IPS-NIHi11 (cell line): ENCODE results near the gene SLC44A1.

Source experiments
- DNase-seq: peaks from one replicate; pipeline ENCODE4 v3.0.0; 2012; ENCODE audit warnings: mixed read lengths, low spot score

SLC44A1 gene

GRCh38 chr9:105273731-105274130 lies 29.3 kb downstream of the SLC44A1 start:
- DNase-seq = no peak

DNA sequence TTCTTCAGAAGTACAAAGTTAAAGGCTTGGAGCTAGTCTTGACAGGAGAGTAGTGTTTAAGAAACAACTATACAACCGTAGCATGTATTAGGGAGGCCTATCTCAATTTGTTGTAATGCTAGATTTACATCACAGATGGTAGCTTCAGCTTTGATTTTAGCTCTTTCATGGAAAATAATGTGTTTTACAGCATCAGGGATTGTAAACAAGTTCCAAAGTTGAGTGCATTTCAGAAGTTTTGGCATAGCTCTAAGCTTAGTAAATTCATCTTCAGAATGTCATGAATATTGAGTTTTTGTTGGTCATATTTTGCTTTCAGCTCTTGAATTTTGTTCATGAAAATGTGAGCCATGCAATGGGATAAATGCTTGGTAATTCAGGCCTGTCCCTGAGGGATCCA lies 30.7 kb downstream of the SLC44A1 start:
- no peak for DNase-seq

DNA sequence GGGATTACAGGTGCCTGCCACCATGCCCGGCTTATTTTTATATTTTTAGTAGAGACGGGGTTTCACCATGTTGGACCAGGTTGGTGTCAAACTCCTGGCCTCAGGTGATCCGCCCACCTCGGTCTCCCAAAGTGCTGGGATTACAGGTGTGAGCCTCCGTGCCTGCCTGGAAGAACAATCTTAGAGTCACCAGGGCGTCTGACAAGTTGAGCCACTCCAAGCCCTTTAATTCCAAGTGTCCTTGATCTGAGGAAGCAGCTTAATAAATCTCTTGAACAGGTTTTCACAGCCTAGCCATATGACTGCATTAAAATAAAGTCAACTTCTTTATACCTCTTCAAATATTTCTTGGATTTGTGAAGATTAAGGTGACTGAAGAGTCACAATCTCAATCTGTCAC lies 31.5 kb downstream of the SLC44A1 start:
- no peak for DNase-seq

GRCh38 chr9:105278751-105279150 lies 34.3 kb downstream of the SLC44A1 start:
- DNase-seq = no peak

- DNase-seq = no peak
These were observed 36.2 kb downstream of the SLC44A1 start for GRCh38 chr9:105280691-105281090.

- DNase-seq = no peak
These were observed 36.8 kb downstream of the SLC44A1 start for GRCh38 chr9:105281272-105281671.

DNA sequence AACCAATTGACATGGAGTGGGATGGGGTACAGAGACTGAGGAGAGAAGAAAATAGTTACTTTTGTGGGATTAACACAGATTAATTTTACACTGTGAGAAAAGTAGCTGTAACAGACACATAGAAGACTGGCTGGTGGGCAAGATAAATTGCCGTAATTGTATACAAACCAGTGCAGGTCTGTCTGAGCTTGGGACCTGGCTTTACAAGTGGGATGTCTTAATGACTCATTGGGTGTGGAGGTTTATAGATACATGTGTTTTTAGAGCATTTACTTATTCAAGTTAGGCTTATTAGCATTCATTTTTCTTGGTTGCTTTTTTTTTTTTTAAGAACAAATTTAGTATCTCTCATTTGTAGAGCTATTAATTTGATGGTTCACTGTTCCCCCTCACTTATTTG lies 37.5 kb downstream of the SLC44A1 start:
- DNase-seq = no peak

DNA sequence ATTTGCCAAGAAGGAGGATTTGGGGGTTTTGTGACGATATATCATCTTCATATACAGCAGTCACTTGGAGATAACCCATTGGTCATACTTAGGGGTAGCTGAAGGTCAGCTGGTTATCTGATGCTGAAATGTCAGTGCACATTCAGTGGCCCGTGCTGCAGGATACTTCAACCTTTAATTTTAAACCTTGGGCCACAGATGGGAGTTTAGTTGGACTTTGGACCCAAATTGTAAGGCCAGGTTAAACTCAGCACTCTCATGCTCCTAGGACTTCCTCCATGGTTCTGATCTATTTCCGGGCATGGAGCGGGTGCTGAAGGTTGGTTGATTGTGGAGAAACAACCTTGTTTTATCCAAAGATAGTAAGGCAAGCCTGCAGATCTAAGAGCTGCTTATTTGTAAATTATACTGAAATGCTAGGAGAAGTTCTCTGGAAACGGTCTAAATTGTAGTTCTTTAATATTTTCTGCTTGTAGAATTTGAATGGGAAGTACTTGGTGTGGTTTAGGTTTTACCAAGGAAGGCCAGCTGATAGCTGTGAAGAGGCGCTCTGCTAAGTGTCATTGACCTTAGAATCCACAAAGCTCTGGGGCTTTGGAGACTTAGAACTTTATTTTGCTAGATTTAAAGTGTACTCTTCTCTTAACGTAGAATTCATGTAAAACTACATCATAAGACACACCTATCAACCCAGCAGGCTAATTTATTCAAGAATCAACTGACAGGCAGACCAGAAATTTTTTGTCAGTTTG lies 38.6 kb downstream of the SLC44A1 start:
- no peak for DNase-seq

GRCh38 chr9:105283795-105284194 lies 39.3 kb downstream of the SLC44A1 start:
- no peak for DNase-seq

- DNase-seq = no peak
These were observed 40.0 kb downstream of the SLC44A1 start for GRCh38 chr9:105284463-105284862.

GRCh38 chr9:105286098-105286497 lies 41.6 kb downstream of the SLC44A1 start:
- no peak for DNase-seq

DNA sequence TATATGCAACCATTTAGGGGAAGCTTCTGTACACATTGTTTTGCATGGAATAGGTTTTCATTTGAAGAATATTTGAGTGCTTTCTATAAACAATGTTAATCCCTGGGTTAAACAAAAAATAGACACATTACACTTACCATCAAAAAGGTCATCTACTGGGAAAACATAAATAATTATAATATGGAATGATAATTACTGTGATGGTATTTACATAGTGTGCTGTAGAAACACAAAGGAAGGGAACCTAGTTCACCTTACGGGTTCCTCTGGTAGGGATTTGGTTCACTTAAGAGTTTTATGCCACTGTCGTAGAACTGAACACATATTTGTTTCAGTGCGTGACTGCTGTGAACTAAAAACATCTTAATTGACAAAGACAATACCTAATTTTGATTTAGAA lies 44.9 kb downstream of the SLC44A1 start:
- no peak for DNase-seq

- DNase-seq = no peak
These were observed 46.0 kb downstream of the SLC44A1 start for GRCh38 chr9:105290418-105290817.

GRCh38 chr9:105290954-105291353 lies 46.5 kb downstream of the SLC44A1 start:
- DNase-seq = no peak

DNA sequence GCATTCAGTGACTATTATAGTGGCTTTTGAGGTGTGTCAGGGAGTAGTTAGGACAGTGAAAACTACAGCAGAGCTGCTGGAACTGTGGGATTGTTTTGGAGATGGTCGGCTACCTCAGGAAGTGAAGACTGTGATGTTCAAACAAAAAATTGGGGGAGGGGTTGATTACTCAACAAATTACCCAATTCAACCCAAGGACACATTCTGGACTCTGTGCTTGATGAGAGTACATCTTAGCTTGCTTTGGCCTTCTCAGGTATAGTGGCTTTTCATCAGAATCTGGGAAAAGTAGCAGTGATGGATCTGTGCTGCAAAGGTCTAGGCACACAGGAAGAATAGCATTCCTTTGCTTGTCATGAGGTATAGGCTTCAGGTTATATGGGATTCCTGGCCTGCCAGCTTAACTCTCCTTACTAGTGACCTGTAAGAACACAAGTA lies 47.0 kb downstream of the SLC44A1 start:
- DNase-seq = no peak

DNA sequence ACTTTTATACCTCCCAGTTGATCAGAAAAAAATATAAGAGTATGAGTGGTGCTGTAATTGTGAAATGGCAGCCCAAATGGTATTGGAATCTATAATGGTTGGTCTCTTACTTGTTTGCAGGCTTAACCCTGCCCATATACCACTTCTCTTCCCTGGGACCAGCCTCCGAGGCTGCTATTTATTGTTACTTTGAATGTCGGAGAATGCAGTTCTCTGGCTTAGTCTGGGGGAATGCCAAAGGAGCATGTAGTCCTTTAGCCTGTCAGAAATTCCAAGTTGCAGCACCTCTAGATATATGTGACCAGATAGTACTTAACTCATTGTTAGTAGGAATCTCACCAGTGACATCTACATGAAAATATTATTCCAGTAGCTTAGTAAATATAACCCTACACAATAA lies 47.5 kb downstream of the SLC44A1 start:
- no peak for DNase-seq

DNA sequence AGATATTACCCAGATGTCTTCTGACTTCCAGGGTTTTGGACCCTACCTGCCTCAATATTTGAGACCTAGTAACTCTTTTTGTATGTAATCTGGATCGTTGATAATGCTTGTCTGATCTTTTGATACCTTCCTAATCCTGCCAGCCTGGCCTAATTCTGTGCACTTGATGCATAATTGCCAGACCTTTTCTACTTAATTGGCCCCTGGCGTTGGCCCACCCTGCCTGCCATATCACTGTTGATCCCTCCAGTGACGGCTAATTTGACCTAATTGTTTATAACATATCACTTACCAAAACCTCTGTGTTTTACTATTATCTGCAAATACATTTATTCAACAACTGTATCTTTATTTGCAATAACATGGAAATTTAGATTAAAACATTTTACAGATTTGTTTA lies 49.0 kb downstream of the SLC44A1 start:
- DNase-seq = no peak

DNA sequence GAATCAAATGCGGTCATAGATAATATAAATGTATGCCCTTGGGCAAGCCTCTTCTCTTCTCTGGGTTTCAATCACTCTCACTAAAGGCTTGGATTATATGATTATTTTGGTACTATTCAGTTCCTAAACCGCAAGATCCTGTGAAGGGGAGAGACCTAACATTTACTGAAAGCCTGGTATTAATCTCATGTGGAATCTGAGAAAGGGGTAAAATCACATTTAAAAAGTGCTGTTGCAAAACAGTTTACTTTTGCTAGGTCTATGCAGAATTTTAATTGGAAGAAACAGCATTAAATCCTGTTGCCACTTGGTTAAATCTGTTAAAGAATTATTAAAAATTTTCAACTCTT lies 50.7 kb downstream of the SLC44A1 start:
- no peak for DNase-seq

- DNase-seq = peak; percentile 20
These were observed 51.5 kb downstream of the SLC44A1 start for GRCh38 chr9:105295986-105296385.

- DNase-seq = no peak
These were observed 52.0 kb downstream of the SLC44A1 start for GRCh38 chr9:105296445-105296844.

- peak; percentile 25 for DNase-seq
These were observed 52.4 kb downstream of the SLC44A1 start for GRCh38 chr9:105296877-105297287.

DNA sequence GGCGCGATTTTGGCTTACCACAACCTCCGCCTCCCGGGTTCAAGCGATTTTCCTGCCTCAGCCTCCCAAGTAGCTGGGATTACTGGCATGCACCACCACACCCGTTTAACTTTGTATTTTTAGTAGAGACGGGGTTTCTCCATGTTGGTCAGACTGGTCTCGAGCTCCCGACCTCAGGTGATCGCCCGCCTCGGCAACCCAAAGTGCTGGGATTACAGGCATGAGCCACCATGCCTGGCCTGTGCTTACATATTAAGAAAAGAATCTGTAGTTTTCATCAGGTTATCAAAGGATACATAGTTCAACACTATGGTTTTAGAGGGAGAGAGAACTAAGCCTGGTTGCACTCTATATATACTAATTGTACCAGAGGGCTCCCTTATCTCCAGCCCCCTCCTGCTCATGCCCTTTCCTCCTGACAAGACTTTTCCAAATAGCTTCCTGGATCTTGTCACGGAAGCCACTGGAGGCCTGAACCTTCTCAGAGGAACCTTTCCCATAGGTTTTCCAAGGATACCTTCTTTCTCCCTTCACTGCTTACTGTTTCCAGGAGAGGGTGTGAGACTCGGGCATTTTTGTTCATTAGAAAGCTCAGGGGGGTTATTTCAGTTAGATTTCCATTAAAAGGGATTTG lies 53.1 kb downstream of the SLC44A1 start:
- DNase-seq = peak; percentile 11

DNA sequence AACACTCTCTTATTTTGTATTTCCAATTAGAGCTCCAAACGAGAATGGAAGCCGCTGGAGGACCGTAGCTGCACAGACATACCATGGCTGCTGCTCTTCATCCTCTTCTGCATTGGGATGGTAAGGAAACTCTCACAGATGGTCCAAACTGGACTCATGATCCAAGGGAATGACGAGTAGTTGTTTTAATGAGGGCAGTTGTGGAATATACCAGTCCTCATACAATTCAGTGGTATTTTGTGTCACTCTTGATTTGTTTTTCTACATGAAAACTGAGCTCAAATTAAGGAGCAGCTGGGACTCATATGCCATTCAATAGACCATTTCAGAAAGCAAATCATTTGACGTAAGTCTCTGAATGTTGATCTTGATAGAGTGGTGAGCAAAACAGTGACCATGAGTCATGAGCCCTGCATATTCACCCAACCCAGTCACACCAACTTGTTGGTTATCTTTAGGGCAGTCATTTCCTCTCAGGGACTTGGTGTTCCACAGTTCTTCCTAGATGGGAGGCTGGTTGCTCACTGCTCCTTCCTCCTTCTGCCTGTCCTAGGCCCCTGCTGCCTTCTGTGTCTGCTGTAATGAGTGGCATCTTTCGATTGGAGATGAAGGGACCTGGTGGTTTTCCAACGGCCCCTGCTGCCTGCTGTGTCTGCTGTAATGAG lies 54.9 kb downstream of the SLC44A1 start:
- DNase-seq = no peak
